ENCODE results near the gene SLC22A23.

- no peak for TF ChIP-seq CTCF (IDR thresholded peaks at IDR 0.05)
- TF ChIP-seq ZFX (IDR thresholded peaks at IDR 0.05; ENCODE audit: borderline replicate concordance) = no peak
Measured at GRCh38 chr6:3377536-3378397, 79.1 kb downstream of the SLC22A23 start.

Measured in 22Rv1 (cell line).